A673 (cell line): Measurements from ENCODE around the gene PRR30. TPM values are rescaled to one million over a fixed set of nuclear protein-coding genes. Genes with fewer than 3 reads are reported as not detected.

Source experiments
- BruUV-seq: library from RNA; stranded (reverse); fragments of 400-500 nt; replicated peaks from 2 replicates; lab custom pipeline; 2021; lab: Mats Ljungman, UMichigan
- CTCF ChIA-PET: fragments of 300-600 bp; sonication (Branson Sonifier 250); formaldehyde crosslinking; loops from one replicate; lab custom pipeline; 2022; ENCODE audit warnings: antibody characterized with exemption; lab: Charles Lee
- POLR2A ChIA-PET: fragments of 300-600 bp; sonication (Branson Sonifier 250); formaldehyde crosslinking; loops from one replicate; lab custom pipeline; 2022; ENCODE audit warnings: antibody characterized with exemption; ENCODE audit not compliant: low non-redundant PET; lab: Charles Lee
- DNase-seq: peaks from one replicate; pipeline ENCODE4 v3.0.0-alpha.2; 2015; ENCODE audit warnings: low spot score
- H3K27ac ChIP-seq: fragments of 200-600 bp; sonication (generic); 2 replicates; pipeline ENCODE4 v1.5.1; 2016; ENCODE audit warnings: mixed run types, low read depth, mild to moderate bottlenecking, mixed read lengths, antibody characterized with exemption, low read length; ENCODE audit not compliant: poor library complexity, severe bottlenecking
- H3K27me3 ChIP-seq: fragments of 200-600 bp; sonication (generic); replicated peaks from 2 replicates; pipeline ENCODE4 v1.6.1; 2017; ENCODE audit warnings: mixed run types, low read depth, mild to moderate bottlenecking, mixed read lengths, antibody characterized with exemption, low read length; ENCODE audit not compliant: insufficient read depth, poor library complexity
- H3K36me3 ChIP-seq: fragments of 200-600 bp; sonication (generic); 2 replicates; pipeline ENCODE4 v1.6.1; 2016; ENCODE audit warnings: mixed run types, mild to moderate bottlenecking, mixed read lengths, antibody characterized with exemption, low read length; ENCODE audit not compliant: insufficient read depth, poor library complexity, severe bottlenecking
- H3K4me1 ChIP-seq: fragments of 200-600 bp; sonication (generic); 2 replicates; pipeline ENCODE4 v1.6.1; 2017; ENCODE audit warnings: mixed run types, mild to moderate bottlenecking, mixed read lengths, antibody characterized with exemption, low read length; ENCODE audit not compliant: insufficient read depth, poor library complexity, severe bottlenecking
- H3K4me3 ChIP-seq: fragments of 200-600 bp; sonication (generic); 2 replicates; pipeline ENCODE4 v1.5.1; 2016; ENCODE audit warnings: low read depth, mixed run types, mild to moderate bottlenecking, mixed read lengths, low read length; ENCODE audit not compliant: poor library complexity, severe bottlenecking
- H3K9me3 ChIP-seq: fragments of 200-600 bp; sonication (generic); 2 replicates; pipeline ENCODE4 v1.6.1; 2016; ENCODE audit warnings: mixed run types, low read depth, mild to moderate bottlenecking, mixed read lengths, antibody characterized with exemption, low read length; ENCODE audit not compliant: poor library complexity, severe bottlenecking
- EZH2 ChIP-seq: fragments of 200-600 bp; sonication (generic); IDR thresholded peaks from 2 replicates; pipeline ENCODE4 v1.6.1; 2017; ENCODE audit warnings: borderline replicate concordance, low read depth, mild to moderate bottlenecking, mixed read lengths, antibody characterized with exemption, low read length; ENCODE audit not compliant: poor library complexity, severe bottlenecking
- intact Hi-C: fragments of 100-400 bp; cut with micrococcal nuclease; formaldehyde crosslinking; loops from one replicate; pipeline ENCODE4 v1.10.0; 2022; ENCODE audit not compliant: unreplicated experiment
- total RNA-seq: library from RNA; stranded (reverse); gene quantifications from 2 replicates; pipeline ENCODE4 v1.2.3, GENCODE V29; 2021
- TF ChIP-seq, protein P1 (sequence below): fragments of 300-800, 200-600 bp; sonication (generic); conservative IDR thresholded peaks from 2 replicates; pipeline ENCODE4 v1.5.1; 2017; ENCODE audit warnings: low read depth, mild to moderate bottlenecking, antibody characterized with exemption, low read length, moderate library complexity, mixed read lengths

PRR30 gene
- total RNA-seq, 1 experiment from 2014 or later, result not detected

DNA sequence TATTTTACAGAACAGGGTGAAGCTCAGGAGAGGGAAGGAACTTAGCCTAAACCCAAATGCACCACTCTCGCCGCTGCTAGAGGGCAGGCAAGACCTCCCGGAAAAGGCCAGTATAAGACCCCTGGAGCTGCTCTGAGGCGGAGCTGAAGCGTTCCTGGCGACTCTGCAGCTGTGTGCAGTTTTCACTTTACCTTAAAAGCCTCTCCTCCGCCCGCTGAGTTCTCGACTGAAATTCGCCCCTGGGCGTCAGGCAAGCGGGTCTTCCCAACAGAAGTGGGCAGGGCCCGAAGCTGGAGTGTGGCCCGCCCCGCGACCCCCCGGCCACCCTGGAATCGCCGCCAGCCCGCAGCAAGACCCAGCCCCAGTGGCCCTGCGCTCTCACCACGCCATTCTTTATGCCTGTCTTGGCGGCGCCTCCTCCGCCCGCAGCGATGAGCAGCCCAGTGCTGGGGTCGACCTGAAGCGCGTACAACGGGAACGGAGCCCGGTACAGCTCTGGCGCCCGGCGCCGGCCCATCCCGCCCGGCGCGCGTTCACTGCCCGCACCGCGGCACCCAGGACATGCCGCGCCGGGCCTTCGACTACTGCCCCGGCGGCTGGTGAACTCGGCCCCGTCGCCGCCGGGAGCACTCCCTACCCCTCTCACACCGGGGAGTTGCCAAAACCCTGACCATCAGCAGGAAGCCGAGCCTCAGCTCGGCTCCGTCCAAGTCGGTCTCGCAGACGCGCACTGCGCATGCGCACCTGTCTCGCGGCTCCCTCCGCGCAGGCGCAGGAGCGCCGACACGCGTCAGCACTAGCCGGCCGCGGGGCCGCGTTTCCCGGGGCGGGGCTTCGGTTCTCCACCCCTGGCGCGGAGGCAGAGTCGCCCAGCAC lies 5.1 kb downstream of the PRR30 start, which contains the start of gene PREB:
Gene PREB (minus strand): TSS at position 732 of the 876 bp plus-strand sequence. CDS start 215 bp downstream, at position 517.
- intact Hi-C loops, result no loop called here
- Histone ChIP-seq H3K4me1 (peaks cover 7% of the 10 kb centered on the region), H3K36me3 (peaks cover 29% of the 10 kb centered on the region), H3K27ac (peak within 1 kb of the TSS; percentile 81), H3K9me3 (no peaks in the 10 kb centered on the region), H3K27me3 (no peaks in the 10 kb centered on the region), H3K4me3 (peak within 1 kb of the TSS; percentile 81)
- TF ChIP-seq EZH2, result no peak
- TF ChIP-seq, protein P1, sequence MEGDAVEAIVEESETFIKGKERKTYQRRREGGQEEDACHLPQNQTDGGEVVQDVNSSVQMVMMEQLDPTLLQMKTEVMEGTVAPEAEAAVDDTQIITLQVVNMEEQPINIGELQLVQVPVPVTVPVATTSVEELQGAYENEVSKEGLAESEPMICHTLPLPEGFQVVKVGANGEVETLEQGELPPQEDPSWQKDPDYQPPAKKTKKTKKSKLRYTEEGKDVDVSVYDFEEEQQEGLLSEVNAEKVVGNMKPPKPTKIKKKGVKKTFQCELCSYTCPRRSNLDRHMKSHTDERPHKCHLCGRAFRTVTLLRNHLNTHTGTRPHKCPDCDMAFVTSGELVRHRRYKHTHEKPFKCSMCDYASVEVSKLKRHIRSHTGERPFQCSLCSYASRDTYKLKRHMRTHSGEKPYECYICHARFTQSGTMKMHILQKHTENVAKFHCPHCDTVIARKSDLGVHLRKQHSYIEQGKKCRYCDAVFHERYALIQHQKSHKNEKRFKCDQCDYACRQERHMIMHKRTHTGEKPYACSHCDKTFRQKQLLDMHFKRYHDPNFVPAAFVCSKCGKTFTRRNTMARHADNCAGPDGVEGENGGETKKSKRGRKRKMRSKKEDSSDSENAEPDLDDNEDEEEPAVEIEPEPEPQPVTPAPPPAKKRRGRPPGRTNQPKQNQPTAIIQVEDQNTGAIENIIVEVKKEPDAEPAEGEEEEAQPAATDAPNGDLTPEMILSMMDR, result peak; percentile 30; the same call in 1 of the 2 replicates
- ChIA-PET POLR2A (no interaction called here), CTCF (interaction anchor here (0.6 to 1.2 kb wide), 4 partner anchors 48 to 322 kb away, joined by 3 to 9 read pairs (median 5); no protein-coding TSS in a partner anchor)
- BruUV-seq, result no TSS peak
- DNase-seq, result peak; percentile 98

DNA sequence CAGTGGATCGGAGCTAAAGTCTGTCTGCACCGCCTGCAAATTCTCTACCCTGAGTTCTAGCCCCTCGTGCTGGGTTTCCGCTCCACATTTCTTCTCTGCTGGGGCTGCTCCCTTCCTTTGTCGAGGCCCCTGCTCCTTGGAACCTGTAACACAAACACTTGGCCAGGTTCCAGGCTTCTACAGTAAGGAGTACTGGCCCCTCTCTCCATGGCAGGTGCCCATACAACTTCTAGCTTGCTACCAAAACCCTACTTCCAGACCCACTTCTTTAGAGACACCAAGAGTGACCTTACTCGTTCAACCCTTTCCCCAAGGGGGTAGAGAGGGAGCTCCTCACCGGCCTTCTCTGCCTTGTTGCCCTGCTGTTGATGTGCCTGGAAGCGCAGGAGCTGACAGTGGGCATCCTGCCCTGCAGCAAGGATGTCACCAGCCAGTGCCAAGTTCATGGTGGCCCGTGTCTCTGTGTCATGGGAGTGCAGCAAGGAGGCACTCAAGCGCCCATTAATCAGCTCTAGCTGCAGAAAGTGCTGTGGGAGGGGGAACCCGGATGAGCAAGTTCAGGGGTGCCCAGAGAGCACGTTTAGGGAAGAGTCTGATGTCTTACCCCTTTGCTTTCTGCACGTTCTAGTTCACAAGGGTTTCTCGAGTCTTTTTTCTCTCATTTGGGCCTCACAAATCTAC lies 5.9 kb downstream of the PRR30 start:
- intact Hi-C loops, result no loop called here
- CTCF ChIA-PET, result interaction anchor here (0.6 to 1.2 kb wide), 3 partner anchors 49 to 147 kb away, joined by 3 to 9 read pairs (median 4); no protein-coding TSS in a partner anchor
- no peak for TF ChIP-seq EZH2
- TF ChIP-seq, protein P1, result no peak
- POLR2A ChIA-PET, result no interaction called here
- peak overlapping the region; percentile 81 for H3K27ac ChIP-seq
- no peaks in the 10 kb centered on the region for H3K27me3 ChIP-seq
- peaks cover 7% of the 10 kb centered on the region for H3K4me1 ChIP-seq
- no peak for DNase-seq
- BruUV-seq, result TSS peak; percentile 44
- H3K36me3 ChIP-seq, result peaks cover 29% of the 10 kb centered on the region
- peak overlapping the region; percentile 81 for H3K4me3 ChIP-seq
- no peaks in the 10 kb centered on the region for H3K9me3 ChIP-seq

DNA sequence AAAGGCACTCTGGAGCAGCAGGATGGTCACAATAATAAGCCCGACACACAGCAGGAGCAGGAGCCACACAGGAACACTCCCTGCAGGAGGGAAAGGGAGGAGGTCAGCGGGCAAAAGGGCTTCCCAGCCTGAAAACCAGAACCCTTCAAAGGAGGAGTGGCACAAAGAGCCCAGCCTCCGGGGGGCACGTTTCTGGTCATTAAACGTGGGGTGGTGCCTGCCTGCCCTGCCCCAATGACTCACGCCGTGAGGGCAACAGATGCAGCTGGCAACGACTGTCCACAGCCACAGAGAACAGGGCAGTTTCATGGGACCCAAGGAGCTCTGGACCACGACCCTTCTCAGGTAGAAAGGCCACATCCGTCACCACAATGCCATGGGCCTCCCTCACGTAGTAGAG lies 7.8 kb downstream of the PRR30 start:
- DNase-seq, result no peak
- H3K36me3 ChIP-seq, result peaks cover 29% of the 10 kb centered on the region
- ChIA-PET CTCF (no interaction called here), POLR2A (no interaction called here)
- intact Hi-C loops, result no loop called here
- TF ChIP-seq, protein P1, result no peak
- no peak overlapping the region for H3K4me3 ChIP-seq
- no peaks in the 10 kb centered on the region for H3K9me3 ChIP-seq
- no TSS peak for BruUV-seq
- no peak overlapping the region for H3K27ac ChIP-seq
- H3K4me1 ChIP-seq, result peaks cover 7% of the 10 kb centered on the region
- no peaks in the 10 kb centered on the region for H3K27me3 ChIP-seq
